K562 (cell line): ENCODE results near the gene FASTKD2.

Experiments
- FOSL1 ChIP-seq: fragments of 200-800 bp; sonication (Bioruptor generic); conservative IDR thresholded peaks from 2 replicates; pipeline ENCODE4 v1.6.1; 2016; ENCODE audit warnings: missing genetic modification characterization, missing compliant biosample characterization
- KLF13 ChIP-seq: fragments of 450-650 bp; IDR thresholded peaks from 2 replicates; pipeline ENCODE4 v1.6.1; 2016; ENCODE audit warnings: missing genetic modification characterization, low read depth, mild to moderate bottlenecking, missing compliant biosample characterization, moderate library complexity, borderline replicate concordance
- MAFK ChIP-seq: IDR thresholded peaks from 2 replicates; pipeline ENCODE4 v1.6.1; 2011; ENCODE audit warnings: low read length, improper control_type of control experiment
- NFE2 ChIP-seq: IDR thresholded peaks from 2 replicates; pipeline ENCODE4 v1.6.1; 2014; ENCODE audit warnings: antibody characterized with exemption, low read depth
- RBM34 ChIP-seq: fragments of 200-400 bp; formaldehyde crosslinking; IDR thresholded peaks from 2 replicates; pipeline ENCODE4 v1.6.1; 2018; ENCODE audit warnings: low read length, borderline replicate concordance; ENCODE audit not compliant: insufficient read depth
- SIN3A ChIP-seq, 2 experiments: fragments of 150-350 bp in 1 of 2; IDR thresholded peaks; 2 replicates each; pipeline ENCODE4 v1.6.1; 2011 to 2016; ENCODE audit warnings: borderline replicate concordance in 2 of 2, low read depth in 2 of 2, low read length in 2 of 2, mild to moderate bottlenecking in 2 of 2, moderate library complexity in 2 of 2; ENCODE audit not compliant: control insufficient read depth in 1 of 2
- STAG1 ChIP-seq: sonication (generic); formaldehyde crosslinking; IDR thresholded peaks from 2 replicates; pipeline ENCODE4 v1.5.0; 2020; ENCODE audit warnings: missing genetic modification reagents, borderline replicate concordance
- TF ChIP-seq, protein P1 (sequence below): fragments of 450-650 bp; IDR thresholded peaks from 2 replicates; pipeline ENCODE4 v1.6.1; 2016; ENCODE audit warnings: borderline replicate concordance
- TF ChIP-seq, protein P2 (sequence below): fragments of 250-450 bp; sonication (Bioruptor Pico); IDR thresholded peaks from 2 replicates; pipeline ENCODE4 v1.5.0; 2021; ENCODE audit warnings: mild to moderate bottlenecking, moderate library complexity
- TF ChIP-seq, protein P3 (sequence below), 3 experiments: IDR thresholded peaks in 2 of 3; conservative IDR thresholded peaks in 1 of 3; 2 replicates each; pipeline ENCODE4 v1.5.1; 2011 to 2012; ENCODE audit warnings: low read length in 3 of 3, mild to moderate bottlenecking in 3 of 3, control low read depth in 2 of 3, improper control_type of control experiment in 1 of 3, inconsistent platforms in 1 of 3, low read depth in 1 of 3, mixed read lengths in 1 of 3, moderate library complexity in 1 of 3; ENCODE audit not compliant: insufficient read depth in 2 of 3
- TF ChIP-seq, protein P4 (sequence below): fragments of 250-450 bp; sonication (Bioruptor Pico); IDR thresholded peaks from 2 replicates; pipeline ENCODE4 v1.8.0; 2021; ENCODE audit warnings: borderline replicate concordance, mild to moderate bottlenecking, moderate library complexity; ENCODE audit not compliant: poor library complexity, severe bottlenecking
- TF ChIP-seq, protein P5 (sequence below): IDR thresholded peaks from 3 replicates; pipeline ENCODE4 v1.6.1; 2011; ENCODE audit warnings: borderline replicate concordance, mild to moderate bottlenecking, moderate library complexity; ENCODE audit not compliant: insufficient read length; ENCODE audit errors: extremely low read depth
- TF ChIP-seq, protein P6 (sequence below): sonication (generic); formaldehyde crosslinking; IDR thresholded peaks from 2 replicates; pipeline ENCODE4 v1.9.0; 2022; ENCODE audit warnings: mild to moderate bottlenecking, missing genetic modification reagents

DNA sequence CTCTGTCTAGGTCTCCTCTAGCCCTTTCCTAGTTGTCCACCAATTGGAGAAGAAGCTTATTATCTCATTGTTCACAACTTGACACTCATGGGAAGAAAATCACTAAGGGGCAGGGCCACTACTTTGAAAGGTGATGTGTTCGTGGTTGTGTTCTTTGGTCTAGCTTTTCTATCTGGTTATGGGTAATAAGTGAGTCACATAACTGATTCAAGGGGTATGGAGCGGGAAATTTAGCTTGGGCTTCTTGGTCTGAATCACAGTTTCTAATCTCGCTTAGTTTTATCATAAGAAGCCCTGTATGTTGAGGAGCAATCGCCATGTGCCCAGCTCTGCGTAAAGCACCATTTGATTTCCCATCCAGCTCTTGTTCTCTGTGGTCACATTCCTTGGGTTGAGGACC is 28.5 kb upstream of the FASTKD2 start:
- TF ChIP-seq SIN3A (IDR thresholded peaks at IDR 0.05; ENCODE audit: borderline replicate concordance in 2 of 2, control insufficient read depth in 1 of 2, low read depth in 2 of 2, low read length in 2 of 2) = no peak
- no peak for TF ChIP-seq NFE2
- TF ChIP-seq, protein P1, sequence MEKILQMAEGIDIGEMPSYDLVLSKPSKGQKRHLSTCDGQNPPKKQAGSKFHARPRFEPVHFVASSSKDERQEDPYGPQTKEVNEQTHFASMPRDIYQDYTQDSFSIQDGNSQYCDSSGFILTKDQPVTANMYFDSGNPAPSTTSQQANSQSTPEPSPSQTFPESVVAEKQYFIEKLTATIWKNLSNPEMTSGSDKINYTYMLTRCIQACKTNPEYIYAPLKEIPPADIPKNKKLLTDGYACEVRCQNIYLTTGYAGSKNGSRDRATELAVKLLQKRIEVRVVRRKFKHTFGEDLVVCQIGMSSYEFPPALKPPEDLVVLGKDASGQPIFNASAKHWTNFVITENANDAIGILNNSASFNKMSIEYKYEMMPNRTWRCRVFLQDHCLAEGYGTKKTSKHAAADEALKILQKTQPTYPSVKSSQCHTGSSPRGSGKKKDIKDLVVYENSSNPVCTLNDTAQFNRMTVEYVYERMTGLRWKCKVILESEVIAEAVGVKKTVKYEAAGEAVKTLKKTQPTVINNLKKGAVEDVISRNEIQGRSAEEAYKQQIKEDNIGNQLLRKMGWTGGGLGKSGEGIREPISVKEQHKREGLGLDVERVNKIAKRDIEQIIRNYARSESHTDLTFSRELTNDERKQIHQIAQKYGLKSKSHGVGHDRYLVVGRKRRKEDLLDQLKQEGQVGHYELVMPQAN = no peak
- TF ChIP-seq, protein P2, sequence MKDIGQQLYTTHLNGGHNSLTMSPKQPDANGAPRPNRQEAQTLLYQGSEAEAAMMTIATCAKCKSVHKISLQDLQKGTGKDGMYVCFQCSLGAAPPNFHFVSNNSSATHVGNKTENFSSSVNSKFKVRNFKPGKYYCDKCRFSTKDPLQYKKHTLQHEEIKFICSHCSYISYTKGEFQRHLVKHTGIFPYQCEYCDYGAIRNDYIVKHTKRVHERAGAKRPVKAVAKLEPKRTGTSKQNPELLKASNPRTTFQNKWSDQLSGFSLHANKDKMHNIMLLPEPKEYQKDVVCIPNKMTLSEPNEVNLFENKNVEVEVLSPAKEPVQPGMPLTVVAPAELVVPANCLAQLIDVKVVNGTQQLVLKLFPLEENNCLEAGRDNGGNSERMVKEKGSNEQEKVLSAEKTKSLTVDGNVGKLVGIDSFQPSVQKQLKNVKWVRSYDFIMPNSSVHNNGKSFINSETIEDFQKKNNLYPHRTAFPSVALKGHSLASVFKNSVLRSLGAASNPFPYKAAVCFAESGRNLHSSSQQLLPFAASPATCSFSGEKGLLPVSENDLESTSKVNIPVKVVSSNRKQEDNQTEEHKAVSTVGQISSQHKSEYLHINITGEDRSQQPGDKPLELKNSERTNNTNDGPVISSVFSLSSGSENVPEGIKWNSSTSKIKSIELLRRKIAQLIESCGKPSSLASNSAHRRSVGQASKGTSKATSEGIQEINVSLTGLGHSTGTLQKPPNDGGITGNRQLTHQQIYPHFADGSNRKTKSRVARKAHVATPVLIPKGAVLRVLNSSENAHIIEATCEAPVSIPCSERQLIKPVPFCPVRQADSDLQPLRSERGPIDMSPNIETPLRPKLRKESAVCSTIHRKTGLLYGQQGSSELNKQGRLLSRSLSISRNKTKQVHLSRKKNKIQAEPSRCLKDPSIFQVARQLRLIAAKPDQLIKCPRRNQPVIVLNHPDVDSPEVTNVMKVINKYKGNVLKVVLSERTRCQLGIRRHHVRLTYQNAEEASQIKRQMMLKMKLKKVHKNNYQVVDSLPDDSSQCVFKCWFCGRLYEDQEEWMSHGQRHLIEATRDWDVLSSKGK (CRISPR knock-in tag) = no peak
- TF ChIP-seq STAG1 (CRISPR knock-in tag) = no peak
- TF ChIP-seq FOSL1 = no peak
- TF ChIP-seq MAFK = no peak
- TF ChIP-seq, protein P3, sequence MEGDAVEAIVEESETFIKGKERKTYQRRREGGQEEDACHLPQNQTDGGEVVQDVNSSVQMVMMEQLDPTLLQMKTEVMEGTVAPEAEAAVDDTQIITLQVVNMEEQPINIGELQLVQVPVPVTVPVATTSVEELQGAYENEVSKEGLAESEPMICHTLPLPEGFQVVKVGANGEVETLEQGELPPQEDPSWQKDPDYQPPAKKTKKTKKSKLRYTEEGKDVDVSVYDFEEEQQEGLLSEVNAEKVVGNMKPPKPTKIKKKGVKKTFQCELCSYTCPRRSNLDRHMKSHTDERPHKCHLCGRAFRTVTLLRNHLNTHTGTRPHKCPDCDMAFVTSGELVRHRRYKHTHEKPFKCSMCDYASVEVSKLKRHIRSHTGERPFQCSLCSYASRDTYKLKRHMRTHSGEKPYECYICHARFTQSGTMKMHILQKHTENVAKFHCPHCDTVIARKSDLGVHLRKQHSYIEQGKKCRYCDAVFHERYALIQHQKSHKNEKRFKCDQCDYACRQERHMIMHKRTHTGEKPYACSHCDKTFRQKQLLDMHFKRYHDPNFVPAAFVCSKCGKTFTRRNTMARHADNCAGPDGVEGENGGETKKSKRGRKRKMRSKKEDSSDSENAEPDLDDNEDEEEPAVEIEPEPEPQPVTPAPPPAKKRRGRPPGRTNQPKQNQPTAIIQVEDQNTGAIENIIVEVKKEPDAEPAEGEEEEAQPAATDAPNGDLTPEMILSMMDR (IDR thresholded peaks at IDR 0.05 in 2 of 3, conservative IDR thresholded peaks at IDR 0.05 in 1 of 3; ENCODE audit: insufficient read depth in 2 of 3, low read depth in 1 of 3, low read length in 3 of 3) = no peak
- TF ChIP-seq, protein P4, sequence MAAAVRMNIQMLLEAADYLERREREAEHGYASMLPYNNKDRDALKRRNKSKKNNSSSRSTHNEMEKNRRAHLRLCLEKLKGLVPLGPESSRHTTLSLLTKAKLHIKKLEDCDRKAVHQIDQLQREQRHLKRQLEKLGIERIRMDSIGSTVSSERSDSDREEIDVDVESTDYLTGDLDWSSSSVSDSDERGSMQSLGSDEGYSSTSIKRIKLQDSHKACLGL = no peak
- no peak for TF ChIP-seq RBM34
- TF ChIP-seq, protein P5, sequence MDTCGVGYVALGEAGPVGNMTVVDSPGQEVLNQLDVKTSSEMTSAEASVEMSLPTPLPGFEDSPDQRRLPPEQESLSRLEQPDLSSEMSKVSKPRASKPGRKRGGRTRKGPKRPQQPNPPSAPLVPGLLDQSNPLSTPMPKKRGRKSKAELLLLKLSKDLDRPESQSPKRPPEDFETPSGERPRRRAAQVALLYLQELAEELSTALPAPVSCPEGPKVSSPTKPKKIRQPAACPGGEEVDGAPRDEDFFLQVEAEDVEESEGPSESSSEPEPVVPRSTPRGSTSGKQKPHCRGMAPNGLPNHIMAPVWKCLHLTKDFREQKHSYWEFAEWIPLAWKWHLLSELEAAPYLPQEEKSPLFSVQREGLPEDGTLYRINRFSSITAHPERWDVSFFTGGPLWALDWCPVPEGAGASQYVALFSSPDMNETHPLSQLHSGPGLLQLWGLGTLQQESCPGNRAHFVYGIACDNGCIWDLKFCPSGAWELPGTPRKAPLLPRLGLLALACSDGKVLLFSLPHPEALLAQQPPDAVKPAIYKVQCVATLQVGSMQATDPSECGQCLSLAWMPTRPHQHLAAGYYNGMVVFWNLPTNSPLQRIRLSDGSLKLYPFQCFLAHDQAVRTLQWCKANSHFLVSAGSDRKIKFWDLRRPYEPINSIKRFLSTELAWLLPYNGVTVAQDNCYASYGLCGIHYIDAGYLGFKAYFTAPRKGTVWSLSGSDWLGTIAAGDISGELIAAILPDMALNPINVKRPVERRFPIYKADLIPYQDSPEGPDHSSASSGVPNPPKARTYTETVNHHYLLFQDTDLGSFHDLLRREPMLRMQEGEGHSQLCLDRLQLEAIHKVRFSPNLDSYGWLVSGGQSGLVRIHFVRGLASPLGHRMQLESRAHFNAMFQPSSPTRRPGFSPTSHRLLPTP = no peak
- TF ChIP-seq, protein P6, sequence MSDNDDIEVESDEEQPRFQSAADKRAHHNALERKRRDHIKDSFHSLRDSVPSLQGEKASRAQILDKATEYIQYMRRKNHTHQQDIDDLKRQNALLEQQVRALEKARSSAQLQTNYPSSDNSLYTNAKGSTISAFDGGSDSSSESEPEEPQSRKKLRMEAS (CRISPR knock-in tag) = no peak
- TF ChIP-seq KLF13 = no peak
